Hypothalamus (tissue), 51 donors: ENCODE results near the gene TAS2R20.

Experiments
- DNase-seq, 51 donors: peaks; one replicate each; lab custom pipeline; 2025; lab: John Stamatoyannopoulos, UW

Gene TAS2R20

GRCh38 chr12:10965476-10965875 lies 32.6 kb downstream of the TAS2R20 start:
- DNase-seq, result no peak

DNA sequence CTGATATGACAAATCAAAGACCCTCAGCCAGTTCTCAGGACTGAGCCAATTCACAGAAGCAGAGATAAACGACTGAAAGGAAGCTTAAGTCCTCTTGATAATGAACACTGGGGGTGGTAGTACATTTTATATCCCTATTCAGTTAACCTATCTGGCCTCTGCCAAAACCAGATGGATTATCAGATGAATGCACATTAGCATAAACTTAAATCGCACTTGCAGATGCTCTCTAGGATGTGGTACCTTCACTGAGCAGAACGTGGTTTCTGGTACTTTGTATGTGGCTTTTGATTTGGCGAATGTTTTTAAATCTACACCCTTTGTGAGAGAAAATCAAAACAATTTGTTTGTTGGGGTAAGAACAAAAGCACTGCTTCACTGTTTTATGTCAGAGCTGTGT lies 37.9 kb downstream of the TAS2R20 start:
- peak in 1 of 51 donors; percentile 35 for DNase-seq

DNA sequence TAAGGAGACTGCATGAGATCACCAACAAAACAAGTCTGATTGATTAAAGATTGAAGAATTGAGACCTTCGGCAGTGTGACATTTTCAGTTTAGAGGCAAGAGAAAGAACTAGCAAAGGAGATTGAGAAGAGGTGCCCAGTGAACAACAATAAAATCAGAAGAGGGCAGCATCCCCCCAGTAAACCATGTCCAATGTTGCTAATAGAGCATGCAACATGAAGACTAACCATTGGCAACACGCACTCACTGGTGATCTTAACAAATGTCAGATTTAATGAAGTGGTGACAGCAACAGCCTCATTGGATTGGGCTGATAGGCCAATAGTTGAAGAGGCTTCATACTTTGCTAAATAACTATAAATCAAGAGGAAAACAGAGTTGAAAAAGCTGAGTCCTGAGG lies 38.3 kb downstream of the TAS2R20 start:
- peak in 14 of 51 donors; percentile 3 to 63 (median 12) for DNase-seq

DNA sequence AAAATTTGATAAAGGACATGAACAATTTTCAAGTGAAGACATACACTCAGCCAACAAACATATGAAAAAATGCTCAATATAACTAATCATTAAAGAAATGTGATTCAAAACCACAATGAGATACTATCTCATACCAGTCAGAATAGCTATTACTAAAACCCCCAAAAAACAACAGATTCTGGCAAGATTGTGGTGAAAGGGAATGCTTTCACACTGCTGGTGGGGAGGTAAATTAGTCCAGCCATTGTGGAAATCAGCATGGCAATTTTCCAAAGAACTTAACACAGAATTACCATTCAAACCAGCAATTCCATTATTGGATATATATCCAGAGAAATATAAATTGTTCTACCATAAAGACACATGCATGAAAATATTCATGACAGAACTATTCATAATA lies 40.4 kb downstream of the TAS2R20 start:
- no peak for DNase-seq

DNA sequence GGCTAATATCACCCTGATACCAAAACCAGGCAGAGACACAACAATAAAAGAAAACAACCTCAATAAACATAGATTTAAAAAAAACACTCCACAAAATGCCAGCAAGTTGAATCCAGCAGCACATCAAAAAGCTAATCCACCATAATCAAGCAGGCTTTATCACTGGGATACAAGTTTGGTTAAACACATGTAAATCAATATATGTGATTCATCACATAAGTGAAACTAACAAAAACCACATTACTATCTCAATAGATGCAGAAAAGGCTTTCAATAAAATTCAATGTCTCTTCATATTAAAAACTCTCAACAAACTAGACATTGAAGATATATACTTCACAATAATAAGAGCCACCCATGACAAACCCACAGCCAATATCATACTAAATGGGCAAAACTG lies 42.0 kb downstream of the TAS2R20 start:
- no peak for DNase-seq

GRCh38 chr12:10952645-10953044 lies 45.5 kb downstream of the TAS2R20 start:
- DNase-seq, result peak in 8 of 51 donors; percentile 1 to 32 (median 7)
